Right ventricle myocardium superior (tissue), 1 donor: Measurements from ENCODE around the gene ADNP2. TPM values are rescaled to one million over a fixed set of nuclear protein-coding genes. Genes with fewer than 3 reads are reported as not detected.

Experiments used
- ATAC-seq: fragments of 200-7000 bp; cut with Tn5 transposase; one replicate; pipeline ENCODE4 v1.9.1; 2020; ENCODE audit warnings: mild to moderate bottlenecking; ENCODE audit not compliant: poor library complexity
- DNase-seq: peaks from one replicate; pipeline ENCODE4 v3.0.0-alpha.2; 2020
- intact Hi-C: fragments of 100-400 bp; cut with DNase I; formaldehyde crosslinking; loops from one replicate; pipeline ENCODE4 v1.11.2; 2022
- total RNA-seq: library from RNA; stranded (reverse); fragmentation: NEBNext Ultra II Directional; extraction: Animal tissue kit (Norgen Biotek cat#: 25700); gene quantifications from one replicate; pipeline ENCODE4 v1.2.1, GENCODE V29; 2021
- donor health status: DM: no; HTN: yes; CAD: no; lungs with severe emphysema.

Gene ADNP2
- total RNA-seq, 1 donor from 2014 or later: 6.8 TPM

DNA sequence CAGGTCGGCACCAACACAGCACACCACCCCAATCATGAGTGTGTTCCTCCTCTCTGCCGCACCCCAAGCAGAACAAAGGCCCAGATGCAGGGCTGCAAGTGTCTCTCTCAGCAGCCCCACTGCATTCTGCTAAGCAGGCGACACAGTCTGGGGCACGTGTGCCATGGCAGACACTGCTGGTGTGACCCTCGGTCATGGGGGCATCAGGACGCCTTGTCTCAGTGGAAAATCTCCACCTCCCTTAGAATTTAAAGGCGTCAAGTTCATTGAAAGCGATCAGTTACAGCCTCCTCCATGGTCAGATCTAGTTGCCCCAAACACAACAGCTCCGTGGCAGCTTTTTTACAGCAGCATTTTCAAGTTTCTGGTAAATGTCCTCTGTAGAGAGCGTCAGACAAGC lies 57.2 kb downstream of the ADNP2 start:
- no peak for DNase-seq
- intact Hi-C loops: no loop called here
- ATAC-seq: no peak

DNA sequence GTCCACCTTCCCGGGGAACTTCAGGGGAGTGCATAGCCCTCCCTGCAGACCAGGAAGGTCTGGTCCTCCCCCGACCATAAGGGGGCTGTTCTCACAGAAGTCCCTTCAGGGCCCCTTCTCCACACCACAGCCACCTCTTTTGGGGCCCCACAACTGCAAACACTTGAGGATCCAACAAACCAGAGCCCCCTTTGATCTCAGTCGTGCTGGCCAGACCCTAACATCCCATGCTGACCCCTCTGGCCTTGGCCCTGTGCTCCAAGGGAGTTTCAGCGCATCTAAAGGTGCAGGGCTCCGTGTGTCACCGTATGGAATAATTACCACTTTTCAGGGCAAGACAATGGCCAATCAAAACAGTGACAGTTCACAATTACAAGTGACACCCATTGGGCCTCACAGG lies 57.7 kb downstream of the ADNP2 start:
- DNase-seq (no peak), ATAC-seq (no peak)
- intact Hi-C loops: no loop called here

DNA sequence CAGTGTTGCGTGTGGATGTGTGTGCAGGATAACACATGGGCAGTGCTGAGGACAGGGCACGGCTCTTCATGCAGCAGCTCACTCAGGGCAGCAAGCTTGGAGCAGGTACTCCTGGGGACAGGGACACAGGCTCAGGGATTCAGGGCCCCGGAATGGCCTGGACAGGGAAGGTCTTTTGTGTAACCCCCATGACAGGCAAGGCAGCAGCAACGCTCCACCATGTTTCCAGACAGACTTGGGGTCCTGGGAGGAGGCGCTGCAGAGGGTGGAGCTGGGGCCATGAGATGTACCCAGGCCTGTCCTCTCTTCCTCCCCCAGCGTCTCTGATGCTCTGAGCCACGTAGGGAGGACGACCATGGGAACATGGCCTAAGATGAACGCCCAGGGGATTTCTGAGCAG lies 58.3 kb downstream of the ADNP2 start:
- no peak for ATAC-seq
- DNase-seq: no peak
- intact Hi-C loops: no loop called here

- intact Hi-C loops: no loop called here
Measured at GRCh38 chr18:80167931-80168330, 58.9 kb downstream of the ADNP2 start.

DNA sequence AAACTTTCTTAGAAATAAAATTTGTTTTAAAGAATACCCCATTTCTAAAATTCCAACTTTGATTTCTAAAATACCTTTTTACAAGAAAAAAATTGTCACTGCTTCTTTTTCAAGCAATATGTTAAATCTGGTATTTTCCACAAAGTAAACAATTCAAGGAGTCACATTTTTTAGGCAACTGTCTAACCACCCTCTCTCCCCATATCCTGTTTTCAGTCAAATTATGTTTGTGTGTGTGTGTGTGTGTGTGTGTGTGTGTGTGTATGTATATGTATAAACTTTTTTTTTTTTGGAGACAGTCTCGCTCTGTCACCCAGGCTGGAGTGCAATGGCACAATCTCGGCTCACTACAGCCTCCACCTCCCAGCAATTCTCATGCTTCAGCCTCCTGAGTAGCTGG lies 59.3 kb downstream of the ADNP2 start:
- ATAC-seq (no peak), DNase-seq (no peak)
- intact Hi-C loops: no loop called here

More at GRCh38 chr18:80167931-80168330, 58.9 kb downstream of the ADNP2 start:
- DNase-seq: no peak
- no peak for ATAC-seq

- DNase-seq: no peak
- ATAC-seq: no peak
- intact Hi-C loops: no loop called here
Measured at GRCh38 chr18:80168982-80169381, 59.9 kb downstream of the ADNP2 start.

DNA sequence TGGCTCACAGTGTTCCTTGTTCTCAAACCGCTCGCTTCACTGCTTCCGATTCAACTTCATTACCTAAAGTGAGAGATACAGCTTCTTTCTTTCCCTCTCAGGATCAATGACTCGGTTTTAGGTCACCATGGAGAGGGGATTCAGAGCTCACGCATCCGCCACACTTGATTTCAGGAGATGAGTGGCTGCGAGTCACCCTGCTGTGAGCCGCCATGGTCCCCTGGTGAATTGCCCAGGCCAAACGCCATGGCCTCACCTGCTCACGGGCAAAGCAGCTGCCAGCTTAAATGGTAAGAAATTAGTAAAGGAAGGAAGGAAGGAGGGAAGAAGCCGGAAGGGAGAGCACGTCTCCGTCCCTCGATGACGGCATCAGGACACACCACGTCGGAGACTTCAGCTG lies 60.5 kb downstream of the ADNP2 start:
- ATAC-seq (no peak), DNase-seq (no peak)
- intact Hi-C loops: no loop called here

- intact Hi-C loops: no loop called here
- DNase-seq (no peak), ATAC-seq (no peak)
Measured at GRCh38 chr18:80170395-80171053, 61.5 kb downstream of the ADNP2 start.

GRCh38 chr18:80171054-80171872 lies 62.2 kb downstream of the ADNP2 start:
- ATAC-seq (peak; percentile 62), DNase-seq (peak; percentile 74)
- intact Hi-C loops: no loop called here

DNA sequence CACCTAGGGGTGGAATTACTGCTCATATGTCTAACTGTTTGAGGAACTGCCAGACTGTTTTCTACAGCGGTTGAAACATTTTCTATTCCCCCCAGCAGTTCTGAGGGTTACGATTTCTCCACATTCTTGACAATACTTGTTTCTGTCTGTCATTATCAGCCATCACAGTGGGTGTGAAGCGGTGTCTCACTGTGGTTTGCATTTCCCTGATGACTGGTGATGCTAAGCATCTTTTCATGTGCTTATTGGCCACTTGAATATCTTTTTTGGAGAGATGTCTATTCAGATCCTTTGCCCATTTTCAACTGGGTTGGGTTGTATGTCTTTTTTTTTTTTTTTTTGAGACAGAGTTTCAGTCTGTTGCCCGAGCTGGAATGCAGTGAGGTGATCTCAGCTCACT lies 63.0 kb downstream of the ADNP2 start:
- no peak for DNase-seq
- ATAC-seq: no peak
- intact Hi-C loops: no loop called here

DNA sequence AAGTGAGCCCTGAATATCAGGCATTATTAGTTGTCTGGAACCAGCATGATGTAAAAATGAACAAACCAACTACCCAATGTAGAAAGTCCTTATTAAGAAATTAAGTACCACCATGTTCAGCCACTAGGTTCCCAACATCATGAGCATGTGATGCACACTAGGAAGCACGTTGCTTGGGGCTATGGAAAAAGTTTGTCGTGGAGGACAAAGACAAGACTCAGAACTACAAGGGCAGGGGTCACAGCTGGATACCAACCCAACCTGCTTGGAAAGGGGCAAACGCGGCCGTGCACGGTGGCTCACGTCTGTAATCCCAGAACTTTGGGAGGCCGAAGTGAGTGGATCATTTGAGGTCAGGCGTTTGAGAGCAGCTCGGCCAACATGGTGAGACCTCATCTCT lies 64.0 kb downstream of the ADNP2 start:
- intact Hi-C loops: no loop called here
- no peak for ATAC-seq
- no peak for DNase-seq

DNA sequence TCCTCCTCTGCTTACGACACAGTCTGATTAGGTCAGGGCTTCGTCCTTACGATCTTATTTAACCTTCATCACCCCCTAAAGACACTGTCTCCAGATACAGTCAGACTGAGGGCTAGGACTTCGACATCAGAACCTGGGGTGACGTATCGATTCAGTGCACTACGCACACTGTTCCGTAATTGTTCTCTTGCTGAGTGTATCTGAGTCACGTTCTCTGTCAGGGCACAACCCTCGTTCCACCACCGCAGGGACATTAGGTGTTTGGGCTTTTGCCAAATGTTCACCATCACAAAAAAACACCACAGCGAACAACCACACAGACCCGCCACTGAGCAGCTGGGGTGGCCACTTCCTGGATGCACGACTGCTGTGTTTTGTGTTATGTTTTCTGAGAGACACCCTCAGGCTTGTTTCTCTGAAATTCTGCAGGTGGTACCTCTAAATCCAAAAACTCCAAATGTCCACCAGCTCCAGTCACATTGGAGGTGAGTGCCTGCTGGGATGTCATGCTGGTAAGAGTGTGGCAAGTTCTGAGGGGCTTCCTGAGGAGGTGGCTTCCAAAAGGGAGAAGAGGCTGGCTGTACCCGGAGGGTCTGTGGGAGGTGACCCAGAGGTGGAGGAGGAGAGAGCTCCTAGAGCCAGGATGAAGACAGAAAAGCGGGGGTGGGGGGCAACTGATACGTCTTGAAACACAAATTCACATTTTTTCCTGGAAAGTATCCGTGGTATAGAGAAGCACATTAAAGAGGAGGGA lies 66.6 kb downstream of the ADNP2 start:
- no peak for ATAC-seq
- intact Hi-C loops: no loop called here
- DNase-seq: no peak

DNA sequence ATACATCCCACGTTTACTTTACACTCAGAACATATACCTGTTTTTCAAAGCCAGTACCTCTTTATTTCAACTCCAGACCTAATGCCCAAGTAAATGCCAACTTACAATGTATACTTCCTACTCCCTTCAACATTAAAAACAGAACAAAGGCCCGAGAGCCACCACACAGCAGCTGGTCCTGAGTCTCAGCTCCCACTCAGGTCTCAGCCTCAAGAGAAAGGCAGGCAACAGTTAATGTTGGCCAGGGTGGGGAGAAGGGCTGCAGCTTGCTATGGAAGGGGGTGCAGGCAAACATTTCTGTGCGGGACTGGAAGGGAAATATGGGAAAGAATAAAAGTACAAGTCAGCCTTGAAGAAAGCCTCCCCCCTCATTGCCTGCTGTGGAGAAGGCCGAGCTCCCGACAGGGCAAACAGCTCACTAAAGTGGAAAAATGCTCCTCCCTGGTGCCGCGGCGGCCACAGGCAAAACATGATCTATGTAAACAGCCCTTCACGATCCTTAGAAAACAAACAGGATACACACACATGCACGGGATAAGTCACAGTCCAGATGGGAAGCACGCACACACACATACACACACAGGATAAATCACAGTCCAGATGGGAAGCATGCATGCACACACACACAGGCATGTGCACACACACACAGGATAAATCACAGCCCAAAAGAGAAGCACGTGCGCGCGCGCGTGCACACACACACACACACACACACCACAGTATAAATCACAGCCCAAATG lies 67.4 kb downstream of the ADNP2 start:
- ATAC-seq (no peak), DNase-seq (no peak)
- intact Hi-C loops: no loop called here

- ATAC-seq (no peak), DNase-seq (no peak)
- intact Hi-C loops: no loop called here
Measured at GRCh38 chr18:80177128-80177527, 68.1 kb downstream of the ADNP2 start.

- DNase-seq (no peak), ATAC-seq (no peak)
- intact Hi-C loops: no loop called here
Measured at GRCh38 chr18:80178935-80179818, 70.1 kb downstream of the ADNP2 start.

- intact Hi-C loops: no loop called here
- no peak for DNase-seq
- ATAC-seq: no peak
Measured at GRCh38 chr18:80179857-80180558, 70.9 kb downstream of the ADNP2 start.

DNA sequence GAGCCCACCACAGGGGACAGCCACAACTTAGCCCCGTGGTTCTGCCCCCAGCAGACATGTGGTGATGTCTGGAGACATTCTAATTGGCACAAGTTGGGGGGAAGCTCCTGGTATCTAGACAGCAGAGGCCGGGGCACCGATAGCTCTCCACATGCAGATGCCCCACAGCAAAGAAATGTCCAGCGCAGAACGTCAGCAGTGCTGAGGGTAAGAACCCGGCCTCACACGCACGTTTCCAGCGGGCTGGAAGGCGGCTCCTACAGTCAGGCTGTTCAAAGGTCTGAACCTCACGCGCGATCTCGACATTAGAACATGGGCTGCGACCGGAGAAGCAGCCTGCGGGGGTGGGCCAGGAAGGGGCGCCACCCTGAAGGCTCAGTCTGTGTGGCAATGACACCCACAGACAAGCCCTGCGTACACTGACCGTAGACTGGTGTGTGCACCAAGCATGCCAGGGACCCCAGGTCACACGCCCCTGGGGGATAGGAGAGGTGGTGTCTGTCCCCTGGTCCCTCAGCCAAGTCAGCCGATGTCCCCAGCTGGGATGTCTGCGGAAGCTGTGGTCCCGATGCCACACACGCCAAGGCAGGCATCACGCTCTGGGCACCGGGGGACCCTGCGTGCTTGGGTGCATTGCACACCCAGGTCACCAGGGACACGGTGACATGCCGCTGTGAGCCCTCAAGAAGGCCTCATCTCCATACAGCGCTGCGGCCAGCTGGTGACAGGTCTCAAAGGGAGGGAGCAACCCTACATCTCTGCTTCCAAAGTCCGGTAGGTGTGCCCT lies 71.9 kb downstream of the ADNP2 start:
- intact Hi-C loops: no loop called here
- ATAC-seq (no peak), DNase-seq (no peak)
